Fibroblast of the aortic adventitia (primary cell): ENCODE results near the gene EMC10. TPM values are rescaled to one million over a fixed set of nuclear protein-coding genes. Genes with fewer than 3 reads are reported as not detected.
A peak's percentile ranks its signal among the peaks of the same experiment; 100 is the strongest.

Source experiments
- DNase-seq: peaks from one replicate; pipeline ENCODE4 v3.0.0-alpha.2; 2010; ENCODE audit warnings: low read depth
- H3K4me3 ChIP-seq: 2 replicates; pipeline ENCODE4 v1.5.1; 2011; ENCODE audit warnings: low read depth, mild to moderate bottlenecking, control low read depth, low read length, moderate library complexity
- total RNA-seq: library from RNA; depleted of rRNA; stranded (reverse); fragments of >200 nt; gene quantifications from 2 replicates; pipeline ENCODE4 v1.2.3, GENCODE V29; 2012; ENCODE audit warnings: low replicate concordance
- TF ChIP-seq, protein P1 (sequence below): IDR thresholded peaks from 2 replicates; pipeline ENCODE4 v1.5.1; 2011; ENCODE audit warnings: mild to moderate bottlenecking, low read length, control low read depth, inconsistent platforms; ENCODE audit not compliant: insufficient read depth

Gene EMC10
- total RNA-seq, 1 donor, result 22.8 TPM

DNA sequence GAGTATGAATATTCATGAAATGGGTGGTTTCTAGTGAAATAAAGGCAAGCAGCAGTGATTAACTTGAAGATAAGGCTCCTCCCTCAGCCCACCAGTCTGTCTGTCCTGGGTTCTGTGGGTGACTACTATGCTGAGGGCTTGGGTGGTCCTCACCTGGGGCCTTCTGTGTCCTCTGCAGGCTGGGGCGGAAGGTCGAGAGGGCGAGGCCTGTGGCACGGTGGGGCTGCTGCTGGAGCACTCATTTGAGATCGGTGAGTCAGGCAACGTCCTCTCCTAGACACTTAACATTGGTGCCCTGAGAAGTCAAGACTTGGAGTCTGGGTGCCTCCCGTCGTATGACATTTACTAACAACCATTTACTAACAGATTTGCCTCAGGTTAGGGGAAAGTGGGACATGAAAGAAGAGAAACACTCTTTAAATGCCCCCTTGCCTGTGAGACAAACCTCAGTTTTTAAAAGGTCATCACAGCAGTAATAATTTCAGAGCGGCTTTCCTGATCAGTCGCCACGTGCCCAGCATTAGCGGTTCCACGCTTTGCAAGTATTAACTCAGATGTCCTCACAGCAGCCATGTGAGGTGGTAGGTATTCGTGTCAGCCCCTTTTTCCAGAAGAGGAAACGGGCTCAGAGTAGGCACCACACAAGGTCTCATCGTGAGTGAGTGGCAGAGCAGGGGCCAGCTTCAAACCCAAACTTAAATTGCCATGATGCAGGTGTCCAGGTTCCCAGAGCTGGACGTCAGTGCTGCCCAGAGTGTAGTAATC, 1.6 kb downstream of the EMC10 start:
- H3K4me3 ChIP-seq, result no peak overlapping the region
- TF ChIP-seq, protein P1, sequence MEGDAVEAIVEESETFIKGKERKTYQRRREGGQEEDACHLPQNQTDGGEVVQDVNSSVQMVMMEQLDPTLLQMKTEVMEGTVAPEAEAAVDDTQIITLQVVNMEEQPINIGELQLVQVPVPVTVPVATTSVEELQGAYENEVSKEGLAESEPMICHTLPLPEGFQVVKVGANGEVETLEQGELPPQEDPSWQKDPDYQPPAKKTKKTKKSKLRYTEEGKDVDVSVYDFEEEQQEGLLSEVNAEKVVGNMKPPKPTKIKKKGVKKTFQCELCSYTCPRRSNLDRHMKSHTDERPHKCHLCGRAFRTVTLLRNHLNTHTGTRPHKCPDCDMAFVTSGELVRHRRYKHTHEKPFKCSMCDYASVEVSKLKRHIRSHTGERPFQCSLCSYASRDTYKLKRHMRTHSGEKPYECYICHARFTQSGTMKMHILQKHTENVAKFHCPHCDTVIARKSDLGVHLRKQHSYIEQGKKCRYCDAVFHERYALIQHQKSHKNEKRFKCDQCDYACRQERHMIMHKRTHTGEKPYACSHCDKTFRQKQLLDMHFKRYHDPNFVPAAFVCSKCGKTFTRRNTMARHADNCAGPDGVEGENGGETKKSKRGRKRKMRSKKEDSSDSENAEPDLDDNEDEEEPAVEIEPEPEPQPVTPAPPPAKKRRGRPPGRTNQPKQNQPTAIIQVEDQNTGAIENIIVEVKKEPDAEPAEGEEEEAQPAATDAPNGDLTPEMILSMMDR, result no peak
- DNase-seq, result no peak

- no peak overlapping the region for H3K4me3 ChIP-seq
- peak; percentile 51 for DNase-seq
- TF ChIP-seq, protein P1, result peak; percentile 77
Measured at GRCh38 chr19:50478901-50479715, 2.8 kb downstream of the EMC10 start.

DNA sequence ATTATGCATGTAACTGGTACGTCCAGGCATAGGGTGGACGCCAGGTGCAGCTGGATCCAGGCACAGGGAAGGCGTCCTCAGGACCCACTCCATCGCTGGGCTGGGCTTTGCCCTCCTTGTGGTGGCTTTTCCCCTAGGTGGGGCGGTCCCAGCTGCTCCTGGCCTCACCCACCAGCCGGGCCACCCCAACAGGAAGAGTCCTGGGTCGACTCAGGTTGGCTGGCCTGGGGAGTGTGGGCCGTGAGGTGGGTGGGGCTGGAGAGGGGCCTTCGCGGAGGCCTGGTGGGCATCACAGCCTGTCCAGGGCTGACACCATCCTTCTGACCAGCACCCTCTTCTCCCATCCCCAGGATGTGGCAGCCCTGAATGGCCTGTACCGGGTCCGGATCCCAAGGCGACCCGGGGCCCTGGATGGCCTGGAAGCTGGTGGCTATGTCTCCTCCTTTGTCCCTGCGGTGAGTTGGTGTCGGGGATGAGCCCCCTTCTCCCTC, 3.5 kb downstream of the EMC10 start:
- TF ChIP-seq, protein P1, result no peak
- DNase-seq, result no peak
- no peak overlapping the region for H3K4me3 ChIP-seq

DNA sequence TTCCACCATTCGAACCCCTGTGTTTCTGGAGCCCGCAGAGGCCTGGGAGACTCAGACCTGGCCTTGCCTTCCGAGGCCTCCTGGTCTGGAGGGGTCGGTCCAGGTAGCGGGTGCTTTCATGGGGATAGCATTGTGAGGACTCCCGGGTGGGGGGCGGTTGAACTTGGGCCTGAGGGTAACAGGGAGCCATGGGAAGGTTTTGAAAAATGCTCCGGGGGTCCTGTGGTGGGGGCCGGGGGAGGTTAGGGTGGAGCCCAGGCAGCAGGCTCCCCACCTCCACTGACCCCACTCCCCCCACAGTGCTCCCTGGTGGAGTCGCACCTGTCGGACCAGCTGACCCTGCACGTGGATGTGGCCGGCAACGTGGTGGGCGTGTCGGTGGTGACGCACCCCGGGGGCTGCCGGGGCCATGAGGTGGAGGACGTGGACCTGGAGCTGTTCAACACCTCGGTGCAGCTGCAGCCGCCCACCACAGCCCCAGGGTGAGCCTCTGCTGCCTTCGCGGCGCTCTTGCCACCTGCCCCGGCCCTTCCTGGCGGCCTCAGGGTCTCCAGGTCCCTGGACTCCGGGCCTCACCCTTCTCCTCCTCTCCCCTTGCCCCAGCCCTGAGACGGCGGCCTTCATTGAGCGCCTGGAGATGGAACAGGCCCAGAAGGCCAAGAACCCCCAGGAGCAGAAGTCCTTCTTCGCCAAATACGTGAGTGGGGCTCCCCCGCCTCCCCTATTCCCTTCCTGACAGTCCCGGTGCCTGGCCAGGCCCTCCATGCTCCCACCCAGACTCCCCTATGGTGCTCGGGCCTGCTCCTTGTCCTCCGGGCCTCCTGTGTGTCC, 4.2 kb downstream of the EMC10 start:
- DNase-seq, result no peak
- no peak overlapping the region for H3K4me3 ChIP-seq
- TF ChIP-seq, protein P1, result no peak

GRCh38 chr19:50481351-50482149, 5.2 kb downstream of the EMC10 start:
- DNase-seq, result no peak
- H3K4me3 ChIP-seq, result no peak overlapping the region
- TF ChIP-seq, protein P1, result no peak
